ENCODE results near the gene CACFD1. TPM values are rescaled to one million over a fixed set of nuclear protein-coding genes. Genes with fewer than 3 reads are reported as not detected.

Gene CACFD1
- polyA plus RNA-seq, 1 donor from 2014 or later: 75.4 TPM

DNA sequence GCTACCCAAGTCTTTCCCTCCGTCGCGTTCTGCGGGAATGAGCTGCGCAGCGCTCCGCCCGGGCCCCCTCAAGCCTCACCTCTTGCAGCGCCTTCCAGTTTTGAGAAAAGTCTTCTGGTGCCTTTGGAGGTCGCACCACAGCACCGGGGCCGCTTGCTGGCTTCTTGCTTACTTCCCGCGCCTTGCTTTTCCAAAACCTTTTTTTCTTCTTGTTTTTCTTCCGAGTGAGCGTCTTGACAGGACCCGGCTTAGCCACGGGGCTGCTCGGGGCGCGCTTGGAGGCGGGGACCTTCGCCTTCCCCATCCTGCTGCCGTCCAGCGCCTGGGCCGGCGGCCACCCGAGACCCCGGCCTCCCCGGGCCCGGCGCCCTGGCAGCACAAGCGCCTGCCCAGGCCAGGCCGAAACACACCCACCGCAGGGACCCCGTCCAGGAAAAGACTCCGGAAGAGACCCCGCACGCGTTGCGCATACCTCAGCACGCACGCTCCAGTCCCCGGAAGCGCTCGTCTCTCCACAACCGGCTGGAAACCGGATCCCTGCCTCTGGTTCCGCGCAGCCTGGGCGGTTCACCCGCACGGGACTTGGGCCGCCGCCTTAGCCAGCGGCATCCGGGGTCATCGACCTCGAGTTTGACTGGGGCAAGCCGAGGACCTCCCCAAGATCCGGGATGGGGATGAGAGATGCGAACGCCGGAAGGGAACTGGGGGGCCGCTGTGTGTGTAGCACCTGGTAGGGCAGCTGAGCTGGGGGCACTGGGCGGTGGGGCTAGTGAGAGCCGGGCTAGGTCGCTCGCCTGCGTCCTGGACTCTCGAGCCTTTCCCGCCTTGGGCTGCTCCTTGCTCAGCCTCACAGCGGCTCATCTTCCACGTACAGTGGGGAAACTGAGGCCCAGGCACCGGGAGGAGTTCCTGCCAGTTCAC, 42.0 kb upstream of the CACFD1 start, which contains the start of gene REXO4:
TSS of gene REXO4 (minus strand) at position 470 of the 921 bp plus-strand sequence. CDS start at position 304, 166 bp downstream.
- peak within 1 kb of the TSS; percentile 77 for H2AFZ ChIP-seq (ENCODE audit: low read depth, low read length)

DNA sequence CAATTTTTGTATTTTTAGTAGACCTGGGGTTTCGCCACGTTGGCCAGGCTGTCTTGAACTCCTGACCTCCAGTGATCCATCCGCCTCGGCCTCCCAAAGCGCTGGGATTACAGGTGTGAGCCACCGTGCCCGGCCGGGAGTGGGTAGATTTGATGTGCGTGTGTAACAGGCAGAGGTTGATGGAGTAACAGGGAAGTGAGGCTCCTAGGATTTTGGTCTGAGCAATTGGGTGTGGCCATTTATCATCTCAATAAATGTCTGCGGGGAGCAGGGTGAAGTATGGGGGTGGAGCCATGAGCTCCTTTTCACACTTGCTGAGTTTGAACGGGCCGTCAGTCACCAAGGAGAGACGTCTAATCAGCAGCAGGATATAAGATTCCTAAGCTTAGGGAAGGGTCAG, 40.8 kb upstream of the CACFD1 start:
- H4K20me1 ChIP-seq (ENCODE audit: insufficient read depth): no peaks in the 10 kb centered on the region
- no peak overlapping the region for H3K9ac ChIP-seq (ENCODE audit: low read length)
- H3K9me3 ChIP-seq (ENCODE audit: low read length): no peaks in the 10 kb centered on the region
- H3K4me3 ChIP-seq (ENCODE audit: low read length): peak overlapping the region; percentile 80
- H3K27ac ChIP-seq (ENCODE audit: low read length): no peak overlapping the region
- no peaks in the 10 kb centered on the region for H3K36me3 ChIP-seq (ENCODE audit: insufficient read depth, low read length)
- no peak overlapping the region for H3K4me2 ChIP-seq (ENCODE audit: low read length)
- peaks cover 18% of the 10 kb centered on the region for H3K79me2 ChIP-seq (replicated peaks; ENCODE audit: insufficient read depth, low read length)
- H2AFZ ChIP-seq (ENCODE audit: low read depth, low read length): no peak overlapping the region
- no peaks in the 10 kb centered on the region for H3K27me3 ChIP-seq (ENCODE audit: insufficient read depth, low read depth, low read length)
- no peaks in the 10 kb centered on the region for H3F3A ChIP-seq (ENCODE audit: insufficient read depth, low read length, poor library complexity, severe bottlenecking)
- no peaks in the 10 kb centered on the region for H3K9me2 ChIP-seq (ENCODE audit: insufficient read depth, low read length)
- TF ChIP-seq SMC3 (conservative IDR thresholded peaks at IDR 0.05; ENCODE audit: poor library complexity): no peak
- TF ChIP-seq EZH2 (IDR thresholded peaks at IDR 0.05; ENCODE audit: borderline replicate concordance, insufficient read depth, low read length, poor library complexity, severe bottlenecking): no peak
- no peak for TF ChIP-seq MXI1 (conservative IDR thresholded peaks at IDR 0.05; ENCODE audit: poor library complexity, severe bottlenecking)
- TF ChIP-seq, protein P1, sequence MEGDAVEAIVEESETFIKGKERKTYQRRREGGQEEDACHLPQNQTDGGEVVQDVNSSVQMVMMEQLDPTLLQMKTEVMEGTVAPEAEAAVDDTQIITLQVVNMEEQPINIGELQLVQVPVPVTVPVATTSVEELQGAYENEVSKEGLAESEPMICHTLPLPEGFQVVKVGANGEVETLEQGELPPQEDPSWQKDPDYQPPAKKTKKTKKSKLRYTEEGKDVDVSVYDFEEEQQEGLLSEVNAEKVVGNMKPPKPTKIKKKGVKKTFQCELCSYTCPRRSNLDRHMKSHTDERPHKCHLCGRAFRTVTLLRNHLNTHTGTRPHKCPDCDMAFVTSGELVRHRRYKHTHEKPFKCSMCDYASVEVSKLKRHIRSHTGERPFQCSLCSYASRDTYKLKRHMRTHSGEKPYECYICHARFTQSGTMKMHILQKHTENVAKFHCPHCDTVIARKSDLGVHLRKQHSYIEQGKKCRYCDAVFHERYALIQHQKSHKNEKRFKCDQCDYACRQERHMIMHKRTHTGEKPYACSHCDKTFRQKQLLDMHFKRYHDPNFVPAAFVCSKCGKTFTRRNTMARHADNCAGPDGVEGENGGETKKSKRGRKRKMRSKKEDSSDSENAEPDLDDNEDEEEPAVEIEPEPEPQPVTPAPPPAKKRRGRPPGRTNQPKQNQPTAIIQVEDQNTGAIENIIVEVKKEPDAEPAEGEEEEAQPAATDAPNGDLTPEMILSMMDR (IDR thresholded peaks at IDR 0.05; ENCODE audit: poor library complexity, severe bottlenecking): no peak
- TF ChIP-seq EP300 (conservative IDR thresholded peaks at IDR 0.05; ENCODE audit: poor library complexity, severe bottlenecking): no peak
- no peak for TF ChIP-seq RAD21 (conservative IDR thresholded peaks at IDR 0.05)
- TF ChIP-seq TAF1 (IDR thresholded peaks at IDR 0.05; ENCODE audit: low read depth): no peak

More for the DNA sequence above, 42.0 kb upstream of the CACFD1 start, which contains the start of gene REXO4:
- TF ChIP-seq EZH2 (IDR thresholded peaks at IDR 0.05; ENCODE audit: borderline replicate concordance, insufficient read depth, low read length, poor library complexity, severe bottlenecking): no peak
- TF ChIP-seq, protein P1 (IDR thresholded peaks at IDR 0.05; ENCODE audit: poor library complexity, severe bottlenecking): peak; percentile 27
- TF ChIP-seq RAD21 (conservative IDR thresholded peaks at IDR 0.05): no peak
- peak; percentile 100 for TF ChIP-seq MXI1 (conservative IDR thresholded peaks at IDR 0.05; ENCODE audit: poor library complexity, severe bottlenecking)
- peak; percentile 54 for TF ChIP-seq EP300 (conservative IDR thresholded peaks at IDR 0.05; ENCODE audit: poor library complexity, severe bottlenecking)
- TF ChIP-seq, protein P2, sequence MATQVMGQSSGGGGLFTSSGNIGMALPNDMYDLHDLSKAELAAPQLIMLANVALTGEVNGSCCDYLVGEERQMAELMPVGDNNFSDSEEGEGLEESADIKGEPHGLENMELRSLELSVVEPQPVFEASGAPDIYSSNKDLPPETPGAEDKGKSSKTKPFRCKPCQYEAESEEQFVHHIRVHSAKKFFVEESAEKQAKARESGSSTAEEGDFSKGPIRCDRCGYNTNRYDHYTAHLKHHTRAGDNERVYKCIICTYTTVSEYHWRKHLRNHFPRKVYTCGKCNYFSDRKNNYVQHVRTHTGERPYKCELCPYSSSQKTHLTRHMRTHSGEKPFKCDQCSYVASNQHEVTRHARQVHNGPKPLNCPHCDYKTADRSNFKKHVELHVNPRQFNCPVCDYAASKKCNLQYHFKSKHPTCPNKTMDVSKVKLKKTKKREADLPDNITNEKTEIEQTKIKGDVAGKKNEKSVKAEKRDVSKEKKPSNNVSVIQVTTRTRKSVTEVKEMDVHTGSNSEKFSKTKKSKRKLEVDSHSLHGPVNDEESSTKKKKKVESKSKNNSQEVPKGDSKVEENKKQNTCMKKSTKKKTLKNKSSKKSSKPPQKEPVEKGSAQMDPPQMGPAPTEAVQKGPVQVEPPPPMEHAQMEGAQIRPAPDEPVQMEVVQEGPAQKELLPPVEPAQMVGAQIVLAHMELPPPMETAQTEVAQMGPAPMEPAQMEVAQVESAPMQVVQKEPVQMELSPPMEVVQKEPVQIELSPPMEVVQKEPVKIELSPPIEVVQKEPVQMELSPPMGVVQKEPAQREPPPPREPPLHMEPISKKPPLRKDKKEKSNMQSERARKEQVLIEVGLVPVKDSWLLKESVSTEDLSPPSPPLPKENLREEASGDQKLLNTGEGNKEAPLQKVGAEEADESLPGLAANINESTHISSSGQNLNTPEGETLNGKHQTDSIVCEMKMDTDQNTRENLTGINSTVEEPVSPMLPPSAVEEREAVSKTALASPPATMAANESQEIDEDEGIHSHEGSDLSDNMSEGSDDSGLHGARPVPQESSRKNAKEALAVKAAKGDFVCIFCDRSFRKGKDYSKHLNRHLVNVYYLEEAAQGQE (IDR thresholded peaks at IDR 0.05; ENCODE audit: borderline replicate concordance): peak; percentile 76
- no peak for TF ChIP-seq TAF1 (IDR thresholded peaks at IDR 0.05; ENCODE audit: low read depth)
- TF ChIP-seq POLR2AphosphoS5 (IDR thresholded peaks at IDR 0.05): peak; percentile 55
- peak; percentile 63 for TF ChIP-seq SMC3 (conservative IDR thresholded peaks at IDR 0.05; ENCODE audit: poor library complexity)
- Histone ChIP-seq H3K36me3 (ENCODE audit: insufficient read depth, low read length) (no peaks in the 10 kb centered on the region), H3K4me2 (ENCODE audit: low read length) (peak within 1 kb of the TSS; percentile 84), H3K9ac (ENCODE audit: low read length) (peak within 1 kb of the TSS; percentile 85), H3F3A (ENCODE audit: insufficient read depth, low read length, poor library complexity, severe bottlenecking) (no peaks in the 10 kb centered on the region), H3K27me3 (ENCODE audit: insufficient read depth, low read depth, low read length) (no peaks in the 10 kb centered on the region), H3K27ac (ENCODE audit: low read length) (peak within 1 kb of the TSS; percentile 83), H3K4me3 (ENCODE audit: low read length) (peak within 1 kb of the TSS; percentile 80), H3K9me2 (ENCODE audit: insufficient read depth, low read length) (no peaks in the 10 kb centered on the region), H3K79me2 (replicated peaks; ENCODE audit: insufficient read depth, low read length) (peaks cover 18% of the 10 kb centered on the region), H3K9me3 (ENCODE audit: low read length) (no peaks in the 10 kb centered on the region), H4K20me1 (ENCODE audit: insufficient read depth) (no peaks in the 10 kb centered on the region)
